Measurements from ENCODE around the gene DNAJC3. TPM values are rescaled to one million over a fixed set of nuclear protein-coding genes. Genes with fewer than 3 reads are reported as not detected.
"Not testable (repeated sequence)": the region's sequence is repeated elsewhere in the genome, so short reads cannot be mapped to it uniquely, and the experiment has no call there.

DNAJC3 gene
- total RNA-seq, 1 donor from 2014 or later: 23.5 TPM

- H3K27ac ChIP-seq (ENCODE audit: low read depth, low read length): no peak overlapping the region
- H3K4me1 ChIP-seq (ENCODE audit: control insufficient read depth in 3 of 3, insufficient read depth in 3 of 3, low read length in 3 of 3): no peaks in the 10 kb centered on the region
- no peaks in the 10 kb centered on the region for H3K9me3 ChIP-seq (ENCODE audit: control insufficient read depth in 3 of 3, low read length in 3 of 3)
- H3K36me3 ChIP-seq (ENCODE audit: control insufficient read depth in 3 of 3, insufficient read depth in 3 of 3, low read length in 3 of 3): no peaks in the 10 kb centered on the region
- no peak overlapping the region for H3K9ac ChIP-seq (ENCODE audit: low read depth in 1 of 3, low read length in 3 of 3)
- no peak overlapping the region for H3K4me3 ChIP-seq (ENCODE audit: low read length in 3 of 3)
- no peaks in the 10 kb centered on the region for H3K27me3 ChIP-seq (ENCODE audit: control insufficient read depth in 3 of 3, insufficient read depth in 3 of 3, low read length in 3 of 3)
These were observed 15.9 kb upstream of the DNAJC3 start for GRCh38 chr13:95660981-95661581.

GRCh38 chr13:95667235-95667634, 9.7 kb upstream of the DNAJC3 start:
- H3K9me3 ChIP-seq (ENCODE audit: control insufficient read depth in 3 of 3, low read length in 3 of 3); H3K9ac ChIP-seq (ENCODE audit: low read depth in 1 of 3, low read length in 3 of 3); H3K27ac ChIP-seq (ENCODE audit: low read depth, low read length): not testable (repeated sequence)

GRCh38 chr13:95671597-95671996, 5.3 kb upstream of the DNAJC3 start:
- Histone ChIP-seq H3K4me3 (ENCODE audit: low read length in 3 of 3) (peak overlapping the region in 1 of 3 donors; percentile 17), H3K4me1 (ENCODE audit: control insufficient read depth in 3 of 3, insufficient read depth in 3 of 3, low read length in 3 of 3) (peaks cover 0 to 12% (median 10%) of the 10 kb centered on the region in 3 donors), H3K9me3 (ENCODE audit: control insufficient read depth in 3 of 3, low read length in 3 of 3) (peaks cover 0 to 7% (median 4%) of the 10 kb centered on the region in 3 donors)

More at GRCh38 chr13:95667235-95667634, 9.7 kb upstream of the DNAJC3 start:
- not testable (repeated sequence) for H3K27me3 ChIP-seq (ENCODE audit: control insufficient read depth in 3 of 3, insufficient read depth in 3 of 3, low read length in 3 of 3); H3K4me3 ChIP-seq (ENCODE audit: low read length in 3 of 3); H3K4me1 ChIP-seq (ENCODE audit: control insufficient read depth in 3 of 3, insufficient read depth in 3 of 3, low read length in 3 of 3); H3K36me3 ChIP-seq (ENCODE audit: control insufficient read depth in 3 of 3, insufficient read depth in 3 of 3, low read length in 3 of 3)

GRCh38 chr13:95676105-95676761, 706 bp upstream of the DNAJC3 start:
- H3K9me3 ChIP-seq (ENCODE audit: control insufficient read depth in 3 of 3, low read length in 3 of 3): peaks cover 0 to 4% (median 3%) of the 10 kb centered on the region in 3 donors
- H3K4me3 ChIP-seq (ENCODE audit: low read length in 3 of 3): peak overlapping the region; percentile 93 to 96 (median 94)
- peaks cover 8 to 33% (median 18%) of the 10 kb centered on the region in 3 donors for H3K4me1 ChIP-seq (ENCODE audit: control insufficient read depth in 3 of 3, insufficient read depth in 3 of 3, low read length in 3 of 3)
- H3K9ac ChIP-seq (ENCODE audit: low read depth in 1 of 3, low read length in 3 of 3): peak overlapping the region; percentile 94 to 97 (median 96)
- H3K36me3 ChIP-seq (ENCODE audit: control insufficient read depth in 3 of 3, insufficient read depth in 3 of 3, low read length in 3 of 3): peaks cover 0 to 3% (median 0%) of the 10 kb centered on the region in 3 donors
- H3K27me3 ChIP-seq (ENCODE audit: control insufficient read depth in 3 of 3, insufficient read depth in 3 of 3, low read length in 3 of 3): no peaks in the 10 kb centered on the region
- peak overlapping the region; percentile 94 for H3K27ac ChIP-seq (ENCODE audit: low read depth, low read length)

More at GRCh38 chr13:95671597-95671996, 5.3 kb upstream of the DNAJC3 start:
- Histone ChIP-seq H3K36me3 (ENCODE audit: control insufficient read depth in 3 of 3, insufficient read depth in 3 of 3, low read length in 3 of 3) (peaks cover 0 to 3% (median 0%) of the 10 kb centered on the region in 3 donors), H3K27me3 (ENCODE audit: control insufficient read depth in 3 of 3, insufficient read depth in 3 of 3, low read length in 3 of 3) (no peaks in the 10 kb centered on the region), H3K27ac (ENCODE audit: low read depth, low read length) (no peak overlapping the region), H3K9ac (ENCODE audit: low read depth in 1 of 3, low read length in 3 of 3) (no peak overlapping the region)

GRCh38 chr13:95677564-95678266, 776 bp downstream of the DNAJC3 start:
- H3K36me3 ChIP-seq (ENCODE audit: control insufficient read depth in 3 of 3, insufficient read depth in 3 of 3, low read length in 3 of 3): no peaks in the 10 kb centered on the region
- peaks cover 11 to 37% (median 22%) of the 10 kb centered on the region in 3 donors for H3K4me1 ChIP-seq (ENCODE audit: control insufficient read depth in 3 of 3, insufficient read depth in 3 of 3, low read length in 3 of 3)
- H3K27ac ChIP-seq (ENCODE audit: low read depth, low read length): peak overlapping the region; percentile 98
- H3K9ac ChIP-seq (ENCODE audit: low read depth in 1 of 3, low read length in 3 of 3): peak overlapping the region; percentile 91 to 98 (median 97)
- peaks cover 0 to 2% (median 0%) of the 10 kb centered on the region in 3 donors for H3K9me3 ChIP-seq (ENCODE audit: control insufficient read depth in 3 of 3, low read length in 3 of 3)
- no peaks in the 10 kb centered on the region for H3K27me3 ChIP-seq (ENCODE audit: control insufficient read depth in 3 of 3, insufficient read depth in 3 of 3, low read length in 3 of 3)
- peak overlapping the region; percentile 76 to 96 (median 93) for H3K4me3 ChIP-seq (ENCODE audit: low read length in 3 of 3)

- H3K36me3 ChIP-seq (ENCODE audit: control insufficient read depth in 3 of 3, insufficient read depth in 3 of 3, low read length in 3 of 3): no peaks in the 10 kb centered on the region
- H3K27me3 ChIP-seq (ENCODE audit: control insufficient read depth in 3 of 3, insufficient read depth in 3 of 3, low read length in 3 of 3): no peaks in the 10 kb centered on the region
- H3K9ac ChIP-seq (ENCODE audit: low read depth in 1 of 3, low read length in 3 of 3): peak overlapping the region in 2 of 3 donors; percentile 91 to 98
- H3K4me3 ChIP-seq (ENCODE audit: low read length in 3 of 3): peak overlapping the region in 1 of 3 donors; percentile 54
- H3K4me1 ChIP-seq (ENCODE audit: control insufficient read depth in 3 of 3, insufficient read depth in 3 of 3, low read length in 3 of 3): peaks cover 11 to 40% (median 22%) of the 10 kb centered on the region in 3 donors
- H3K27ac ChIP-seq (ENCODE audit: low read depth, low read length): peak overlapping the region; percentile 98
- no peaks in the 10 kb centered on the region for H3K9me3 ChIP-seq (ENCODE audit: control insufficient read depth in 3 of 3, low read length in 3 of 3)
These were observed 2.0 kb downstream of the DNAJC3 start for GRCh38 chr13:95678967-95679366.

GRCh38 chr13:95679722-95680121, 2.8 kb downstream of the DNAJC3 start:
- H3K4me3 ChIP-seq (ENCODE audit: low read length in 3 of 3): no peak overlapping the region
- H3K27ac ChIP-seq (ENCODE audit: low read depth, low read length): peak overlapping the region; percentile 98
- H3K9ac ChIP-seq (ENCODE audit: low read depth in 1 of 3, low read length in 3 of 3): peak overlapping the region in 1 of 3 donors; percentile 27
- no peaks in the 10 kb centered on the region for H3K36me3 ChIP-seq (ENCODE audit: control insufficient read depth in 3 of 3, insufficient read depth in 3 of 3, low read length in 3 of 3)
- H3K27me3 ChIP-seq (ENCODE audit: control insufficient read depth in 3 of 3, insufficient read depth in 3 of 3, low read length in 3 of 3): no peaks in the 10 kb centered on the region
- H3K9me3 ChIP-seq (ENCODE audit: control insufficient read depth in 3 of 3, low read length in 3 of 3): no peaks in the 10 kb centered on the region
- peaks cover 16 to 39% (median 26%) of the 10 kb centered on the region in 3 donors for H3K4me1 ChIP-seq (ENCODE audit: control insufficient read depth in 3 of 3, insufficient read depth in 3 of 3, low read length in 3 of 3)

GRCh38 chr13:95684418-95684817, 7.5 kb downstream of the DNAJC3 start:
- Histone ChIP-seq H3K4me1 (ENCODE audit: control insufficient read depth in 3 of 3, insufficient read depth in 3 of 3, low read length in 3 of 3) (peaks cover 13 to 32% (median 14%) of the 10 kb centered on the region in 3 donors), H3K9me3 (ENCODE audit: control insufficient read depth in 3 of 3, low read length in 3 of 3) (no peaks in the 10 kb centered on the region)

GRCh38 chr13:95684960-95685359, 8.0 kb downstream of the DNAJC3 start:
- not testable (repeated sequence) for H3K4me3 ChIP-seq (ENCODE audit: low read length in 3 of 3); H3K9ac ChIP-seq (ENCODE audit: low read depth in 1 of 3, low read length in 3 of 3); H3K9me3 ChIP-seq (ENCODE audit: control insufficient read depth in 3 of 3, low read length in 3 of 3); H3K27ac ChIP-seq (ENCODE audit: low read depth, low read length); H3K36me3 ChIP-seq (ENCODE audit: control insufficient read depth in 3 of 3, insufficient read depth in 3 of 3, low read length in 3 of 3); H3K27me3 ChIP-seq (ENCODE audit: control insufficient read depth in 3 of 3, insufficient read depth in 3 of 3, low read length in 3 of 3)
- peaks cover 13 to 29% (median 13%) of the 10 kb centered on the region in 3 donors for H3K4me1 ChIP-seq (ENCODE audit: control insufficient read depth in 3 of 3, insufficient read depth in 3 of 3, low read length in 3 of 3)

More at GRCh38 chr13:95684418-95684817, 7.5 kb downstream of the DNAJC3 start:
- Histone ChIP-seq H3K36me3 (ENCODE audit: control insufficient read depth in 3 of 3, insufficient read depth in 3 of 3, low read length in 3 of 3) (no peaks in the 10 kb centered on the region), H3K9ac (ENCODE audit: low read depth in 1 of 3, low read length in 3 of 3) (no peak overlapping the region), H3K4me3 (ENCODE audit: low read length in 3 of 3) (no peak overlapping the region), H3K27me3 (ENCODE audit: control insufficient read depth in 3 of 3, insufficient read depth in 3 of 3, low read length in 3 of 3) (no peaks in the 10 kb centered on the region), H3K27ac (ENCODE audit: low read depth, low read length) (no peak overlapping the region)

- no peaks in the 10 kb centered on the region for H3K9me3 ChIP-seq (ENCODE audit: control insufficient read depth in 3 of 3, low read length in 3 of 3)
- H3K4me1 ChIP-seq (ENCODE audit: control insufficient read depth in 3 of 3, insufficient read depth in 3 of 3, low read length in 3 of 3): peaks cover 2 to 6% (median 5%) of the 10 kb centered on the region in 3 donors
- no peaks in the 10 kb centered on the region for H3K27me3 ChIP-seq (ENCODE audit: control insufficient read depth in 3 of 3, insufficient read depth in 3 of 3, low read length in 3 of 3)
- H3K9ac ChIP-seq (ENCODE audit: low read depth in 1 of 3, low read length in 3 of 3): no peak overlapping the region
- no peak overlapping the region for H3K4me3 ChIP-seq (ENCODE audit: low read length in 3 of 3)
- H3K27ac ChIP-seq (ENCODE audit: low read depth, low read length): no peak overlapping the region
- no peaks in the 10 kb centered on the region for H3K36me3 ChIP-seq (ENCODE audit: control insufficient read depth in 3 of 3, insufficient read depth in 3 of 3, low read length in 3 of 3)
These were observed 12.6 kb downstream of the DNAJC3 start for GRCh38 chr13:95689582-95689926.
